Posterior cingulate gyrus (tissue), 11 donors: ENCODE data around the gene OR2T27.
"Not testable (repeated sequence)": the region's sequence is repeated elsewhere in the genome, so short reads cannot be mapped to it uniquely, and the experiment has no call there.

Source experiments
- DNase-seq, 10 donors: peaks; one replicate each; pipeline versions ENCODE4 v3.0.0 to v3.0.0-alpha.2; 2020 to 2021; ENCODE audit warnings: mixed read lengths in 3 of 10
- intact Hi-C: fragments of 100-400 bp; cut with DNase I; formaldehyde crosslinking; loops from one replicate; pipeline ENCODE4 v1.15.1; 2023

The OR2T27 gene

GRCh38 chr1:248642971-248643651 is 12.2 kb downstream of the OR2T27 start:
- intact Hi-C loops, DNase-seq: not testable (repeated sequence)

GRCh38 chr1:248641583-248641982 is 13.7 kb downstream of the OR2T27 start:
- DNase-seq, intact Hi-C loops: not testable (repeated sequence)

GRCh38 chr1:248640906-248641305 is 14.4 kb downstream of the OR2T27 start:
- DNase-seq, intact Hi-C loops: not testable (repeated sequence)

GRCh38 chr1:248639652-248640051 is 15.7 kb downstream of the OR2T27 start:
- intact Hi-C loops, DNase-seq: not testable (repeated sequence)

GRCh38 chr1:248636612-248637011 is 18.7 kb downstream of the OR2T27 start:
- DNase-seq, intact Hi-C loops: not testable (repeated sequence)

GRCh38 chr1:248634991-248635390 is 20.3 kb downstream of the OR2T27 start, which contains the start of gene OR2T11:
Gene OR2T11 (minus strand): TSS chr1:248635091. CDS start chr1:248627128, 7,963 bp downstream.
- DNase-seq, intact Hi-C loops: not testable (repeated sequence)

GRCh38 chr1:248631354-248632008 is 23.8 kb downstream of the OR2T27 start:
- no peak for DNase-seq
- intact Hi-C loops = no loop called here

GRCh38 chr1:248630551-248630950 is 24.8 kb downstream of the OR2T27 start:
- no peak for DNase-seq
- intact Hi-C loops = no loop called here

- peak in 2 of 10 donors; percentile 19 to 54 for DNase-seq
- intact Hi-C loops = no loop called here
Measured at GRCh38 chr1:248627971-248628844, 27.1 kb downstream of the OR2T27 start.

GRCh38 chr1:248625971-248626370 is 29.4 kb downstream of the OR2T27 start:
- no peak for DNase-seq
- intact Hi-C loops = no loop called here

GRCh38 chr1:248625166-248625565 is 30.2 kb downstream of the OR2T27 start:
- intact Hi-C loops = no loop called here
- DNase-seq = no peak

GRCh38 chr1:248622570-248623001 is 32.7 kb downstream of the OR2T27 start:
- no peak for DNase-seq
- intact Hi-C loops = loop anchor here (1.0 kb wide), 1 partner anchor 185 kb away; no protein-coding TSS in a partner anchor

- DNase-seq = no peak
- intact Hi-C loops = loop anchor here (1.0 kb wide), 1 partner anchor 186 kb away; no protein-coding TSS in a partner anchor
Measured at GRCh38 chr1:248621770-248622169, 33.6 kb downstream of the OR2T27 start.

- DNase-seq = peak in 8 of 10 donors; percentile 40 to 86 (median 62)
- intact Hi-C loops = no loop called here
Measured at GRCh38 chr1:248618878-248619277, 36.5 kb downstream of the OR2T27 start.

- intact Hi-C loops = no loop called here
- peak in 1 of 10 donors; percentile 52 for DNase-seq
Measured at GRCh38 chr1:248618119-248618518, 37.2 kb downstream of the OR2T27 start.

GRCh38 chr1:248613742-248614141 is 41.6 kb downstream of the OR2T27 start:
- DNase-seq = no peak
- intact Hi-C loops = no loop called here

- intact Hi-C loops = no loop called here
- DNase-seq = no peak
Measured at GRCh38 chr1:248611883-248612414, 43.4 kb downstream of the OR2T27 start.

GRCh38 chr1:248610301-248610700 is 45.0 kb downstream of the OR2T27 start:
- intact Hi-C loops = no loop called here
- DNase-seq = no peak
